Ramos (cell line): ENCODE results near the gene HPS1.

Experiments used
- in situ Hi-C: fragments of 300-500 bp; cut with MboI; formaldehyde crosslinking; loops from one replicate; pipeline ENCODE4 v1.14.3; 2022; ENCODE audit warnings: low sequenced_read_pairs; ENCODE audit not compliant: unreplicated experiment

The HPS1 gene

DNA sequence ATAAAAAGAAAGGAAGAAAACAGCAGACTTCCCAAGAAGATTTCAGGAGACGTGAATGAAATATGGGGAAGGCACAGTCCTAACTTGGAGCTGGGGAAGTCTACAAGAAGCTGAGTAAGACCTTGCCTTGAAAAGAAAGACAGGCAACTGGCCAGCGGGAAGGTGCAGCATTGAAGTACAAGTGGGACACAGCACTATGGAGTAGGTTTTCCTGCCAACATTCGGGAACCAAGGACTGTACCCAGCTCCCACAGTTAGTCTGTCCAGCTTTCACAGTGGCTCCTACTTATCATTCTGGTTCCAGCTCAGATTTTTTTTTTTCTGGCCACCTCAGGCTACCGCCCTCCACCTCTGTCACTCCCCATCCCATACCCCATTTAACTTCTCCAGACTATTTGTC, 10.0 kb downstream of the HPS1 start:
- in situ Hi-C loops = no loop called here

DNA sequence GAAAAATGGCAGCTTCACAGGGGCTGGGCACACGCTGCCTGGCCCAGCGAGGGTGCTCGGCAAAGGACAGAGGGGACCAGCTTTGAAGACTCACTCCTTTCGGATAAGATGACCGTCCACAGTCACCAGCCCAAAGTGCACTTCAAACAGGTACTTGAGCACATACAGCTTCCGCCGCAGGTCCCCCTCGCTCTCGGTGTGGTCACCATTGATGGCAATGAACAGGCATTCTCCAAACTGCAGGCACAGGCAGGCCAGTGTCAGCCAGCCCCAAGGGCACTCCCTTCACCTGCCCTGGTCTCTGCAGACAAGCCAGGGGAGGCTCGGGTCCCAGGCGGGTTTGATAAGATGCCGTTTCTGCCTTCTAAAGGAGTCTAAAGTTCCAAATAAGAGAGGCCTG, 11.6 kb downstream of the HPS1 start:
- in situ Hi-C loops = no loop called here

DNA sequence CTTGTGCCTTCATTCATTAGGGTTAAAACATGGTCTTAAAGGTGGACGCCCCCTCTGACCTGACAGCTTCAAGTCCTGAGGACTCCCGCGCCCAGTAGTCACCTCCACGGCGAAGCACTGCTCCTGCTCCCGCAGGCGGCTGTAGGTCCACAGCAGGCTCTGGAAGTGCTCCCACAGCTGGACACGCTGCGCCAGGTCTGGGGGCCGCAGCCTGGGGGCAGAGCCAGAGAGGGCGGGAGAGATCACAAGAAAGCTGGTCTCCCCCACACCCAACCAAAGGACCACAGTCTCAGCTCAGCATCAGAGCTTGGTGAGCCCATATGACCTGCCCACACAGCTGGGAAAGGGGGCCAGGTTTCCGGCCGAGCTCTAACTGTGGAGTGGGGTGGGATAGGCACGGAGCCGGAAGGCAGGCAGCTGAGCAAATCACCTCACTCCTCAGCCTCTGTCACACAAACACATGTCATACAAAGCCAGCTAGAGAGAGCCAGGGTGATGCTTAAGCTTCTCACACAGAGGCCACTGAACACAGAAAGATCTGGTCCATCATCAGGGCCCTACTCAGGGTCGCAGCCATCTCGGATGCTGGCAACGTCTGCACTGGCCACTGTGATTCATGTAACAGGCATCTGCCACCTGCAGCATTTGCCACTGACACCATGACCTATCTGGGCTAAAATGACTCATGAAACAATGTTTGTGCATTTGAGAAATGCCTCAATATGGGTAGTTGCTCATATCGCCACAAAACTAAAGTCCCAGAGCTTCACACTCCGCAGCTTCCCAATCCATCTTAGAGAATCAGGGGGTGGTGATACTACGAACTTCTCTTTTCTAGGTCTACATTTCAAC, 12.6 kb downstream of the HPS1 start:
- in situ Hi-C loops = no loop called here

DNA sequence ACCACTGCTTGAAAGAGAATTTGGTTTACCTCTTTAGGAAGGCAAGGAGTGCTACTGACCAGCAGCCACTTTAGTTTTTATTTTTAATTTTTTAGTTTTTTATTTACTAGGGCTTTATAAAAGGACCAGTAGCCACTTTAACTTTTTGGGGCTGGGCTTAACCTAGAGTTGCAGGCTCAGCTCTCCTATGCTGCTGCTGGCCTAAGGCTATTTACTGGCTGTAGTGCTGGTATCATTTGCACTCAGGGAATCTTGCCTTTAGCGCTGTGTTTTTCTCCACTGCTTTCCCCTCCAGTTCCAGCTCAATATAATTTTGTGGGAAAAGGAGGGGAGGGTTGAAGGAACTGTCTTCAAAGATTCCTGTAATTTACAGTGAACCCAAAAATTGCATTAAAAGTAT, 13.4 kb downstream of the HPS1 start:
- in situ Hi-C loops = no loop called here

DNA sequence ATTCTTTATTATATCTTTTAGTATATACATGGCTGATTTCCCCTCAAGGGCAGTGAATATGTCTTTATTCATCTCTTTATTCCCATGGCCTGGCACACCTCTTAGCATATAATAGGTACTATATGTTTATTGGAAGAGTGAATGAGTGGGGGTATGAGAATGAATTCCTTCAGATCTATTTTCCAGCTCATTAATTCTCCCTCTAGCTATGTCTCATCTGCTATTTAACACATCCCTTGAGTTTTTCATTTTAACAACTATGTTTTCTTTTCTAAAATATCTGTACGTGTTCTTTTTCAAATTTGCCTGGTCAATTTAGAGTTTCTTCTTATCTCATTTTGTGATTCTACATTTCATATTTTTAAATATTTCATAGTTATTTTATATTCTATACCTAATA, 14.4 kb downstream of the HPS1 start:
- in situ Hi-C loops = no loop called here

DNA sequence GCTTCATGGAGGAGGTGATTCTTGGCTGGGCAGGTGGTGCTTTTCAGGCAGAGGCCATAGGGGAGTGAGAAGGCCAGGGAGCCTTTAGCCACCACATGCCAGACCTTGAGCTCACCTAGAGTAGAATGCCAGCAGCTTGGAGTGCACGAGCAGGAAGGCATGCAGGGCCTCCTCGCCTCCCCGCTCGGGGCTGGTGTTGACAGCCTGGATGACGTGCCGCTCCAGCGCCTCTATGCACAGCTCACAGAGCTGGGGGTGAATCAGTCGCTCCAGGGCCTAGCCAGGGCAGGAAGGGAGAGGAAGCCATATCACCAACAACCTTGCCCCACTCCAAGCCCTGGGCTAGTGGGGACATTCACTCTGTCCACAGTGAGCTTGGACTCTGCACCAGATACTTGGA, 15.7 kb downstream of the HPS1 start:
- in situ Hi-C loops = no loop called here

DNA sequence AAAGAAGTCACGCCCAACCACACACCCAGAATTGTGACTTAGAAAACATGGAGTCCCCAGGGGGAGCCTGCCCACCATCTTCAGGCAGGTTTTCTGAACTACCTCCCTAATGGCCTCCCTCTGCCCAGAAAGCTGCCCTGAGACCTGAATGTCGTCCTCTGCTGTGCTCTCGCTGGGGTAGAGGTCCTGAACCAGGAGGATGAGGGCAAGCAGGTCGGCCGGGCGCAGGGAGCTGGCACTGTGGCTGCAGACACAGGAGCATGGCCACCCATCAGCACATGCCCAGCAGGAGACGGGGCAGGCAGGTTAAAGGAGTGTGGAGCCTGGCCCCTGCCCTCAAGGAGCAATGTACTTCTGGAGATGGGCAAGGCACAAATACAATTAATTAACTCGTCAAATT, 16.3 kb downstream of the HPS1 start:
- in situ Hi-C loops = no loop called here

DNA sequence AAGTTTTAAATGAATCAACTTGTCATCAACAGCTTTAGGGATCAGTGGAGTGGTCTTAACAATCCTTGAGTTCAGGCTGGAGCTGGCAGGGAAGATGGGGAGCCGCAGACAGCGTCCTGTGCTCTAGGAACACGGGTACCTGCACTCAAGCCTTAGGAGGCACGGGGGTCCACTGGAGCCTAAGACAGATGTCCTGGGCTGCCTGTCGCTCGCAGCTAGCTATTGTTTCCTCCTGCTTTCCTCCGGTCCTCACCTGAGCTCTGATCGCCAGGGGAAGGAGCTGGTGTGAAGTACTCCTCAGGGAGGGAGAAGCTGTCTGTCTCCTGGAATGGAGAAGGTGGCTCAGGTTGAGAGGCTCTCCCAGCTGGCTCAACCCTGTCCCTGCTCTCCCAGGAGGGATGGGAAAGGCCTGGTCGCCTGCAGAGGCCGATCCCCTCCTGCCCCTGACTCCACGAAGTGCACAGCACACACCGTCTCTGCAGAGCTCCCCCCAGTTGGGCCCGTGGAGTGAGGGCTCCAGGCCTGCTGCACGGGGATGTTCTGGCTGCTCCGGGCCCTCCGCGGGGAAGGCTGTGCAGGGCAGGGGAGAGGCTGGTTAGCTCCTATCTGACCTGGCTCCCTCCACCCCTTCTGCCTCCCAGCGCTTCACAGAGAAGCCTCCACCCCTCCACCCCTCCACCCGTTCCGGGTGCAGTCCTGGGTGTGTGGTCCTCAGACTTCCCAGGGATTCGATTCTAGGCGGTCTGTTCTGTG, 17.2 kb downstream of the HPS1 start:
- in situ Hi-C loops = no loop called here

DNA sequence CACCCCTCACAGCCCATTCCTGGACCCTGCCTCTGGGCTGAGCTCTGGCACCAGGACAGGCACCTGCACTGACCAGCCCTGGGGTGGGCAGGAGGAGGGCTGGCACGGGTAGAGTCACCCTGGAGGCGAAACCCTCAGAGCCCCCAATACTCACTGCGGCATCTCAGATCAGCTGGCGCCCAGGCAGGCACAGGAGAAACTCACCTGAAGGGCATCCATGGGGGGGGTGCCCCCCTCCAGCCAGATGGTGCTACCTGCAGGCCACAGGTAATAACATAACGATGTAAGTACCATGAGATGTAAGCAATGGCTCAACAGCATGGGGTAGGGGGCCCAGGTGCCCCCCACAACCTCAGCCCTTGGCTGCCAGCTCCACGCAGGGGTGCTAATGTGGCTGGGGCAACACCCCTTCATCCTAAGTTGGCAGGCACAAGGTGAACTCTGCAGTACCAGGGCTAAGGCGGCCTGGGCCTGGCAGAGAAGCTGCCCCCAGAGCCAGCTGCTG, 19.7 kb downstream of the HPS1 start:
- in situ Hi-C loops = no loop called here

DNA sequence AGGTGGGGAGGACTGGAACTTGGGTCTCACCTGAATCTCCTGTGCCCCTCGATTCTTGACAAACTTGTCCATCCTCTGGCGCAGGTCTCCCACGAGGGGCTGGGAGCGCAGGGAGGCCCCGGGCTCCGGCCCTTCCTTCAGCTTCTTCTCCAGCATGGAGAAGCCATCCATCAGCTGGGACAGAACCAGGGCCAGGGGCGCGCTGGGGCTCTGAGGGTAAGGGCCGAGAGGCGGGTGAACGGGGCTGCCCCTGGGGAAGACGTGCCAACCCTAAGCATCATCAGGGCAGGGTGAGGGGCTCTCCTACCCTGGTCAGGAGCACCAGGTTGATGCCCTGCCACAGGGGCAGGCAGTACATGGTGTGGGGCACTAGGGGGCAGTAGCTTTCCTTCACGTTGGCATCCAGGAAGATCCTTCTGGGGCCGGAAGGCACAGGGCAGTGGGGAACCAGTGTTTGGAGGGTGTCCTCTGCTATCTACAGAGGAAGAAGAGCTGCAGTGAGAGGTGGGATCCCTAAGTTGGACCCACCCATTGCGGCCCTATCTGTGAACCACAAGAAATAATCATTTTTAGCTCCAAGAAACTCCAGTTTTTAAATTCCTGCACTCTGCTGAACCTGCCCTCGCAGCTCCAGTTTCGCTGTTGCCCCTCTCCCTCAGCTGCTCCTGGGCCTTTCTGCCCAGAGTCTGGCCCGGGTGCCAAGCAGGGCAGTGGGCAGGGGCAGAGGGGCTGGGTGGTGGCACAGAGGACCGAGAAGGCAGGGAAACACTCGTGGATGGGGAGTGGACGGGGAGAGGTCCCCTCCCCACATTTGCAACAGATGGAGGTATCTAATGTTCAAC, 21.0 kb downstream of the HPS1 start:
- in situ Hi-C loops = no loop called here

DNA sequence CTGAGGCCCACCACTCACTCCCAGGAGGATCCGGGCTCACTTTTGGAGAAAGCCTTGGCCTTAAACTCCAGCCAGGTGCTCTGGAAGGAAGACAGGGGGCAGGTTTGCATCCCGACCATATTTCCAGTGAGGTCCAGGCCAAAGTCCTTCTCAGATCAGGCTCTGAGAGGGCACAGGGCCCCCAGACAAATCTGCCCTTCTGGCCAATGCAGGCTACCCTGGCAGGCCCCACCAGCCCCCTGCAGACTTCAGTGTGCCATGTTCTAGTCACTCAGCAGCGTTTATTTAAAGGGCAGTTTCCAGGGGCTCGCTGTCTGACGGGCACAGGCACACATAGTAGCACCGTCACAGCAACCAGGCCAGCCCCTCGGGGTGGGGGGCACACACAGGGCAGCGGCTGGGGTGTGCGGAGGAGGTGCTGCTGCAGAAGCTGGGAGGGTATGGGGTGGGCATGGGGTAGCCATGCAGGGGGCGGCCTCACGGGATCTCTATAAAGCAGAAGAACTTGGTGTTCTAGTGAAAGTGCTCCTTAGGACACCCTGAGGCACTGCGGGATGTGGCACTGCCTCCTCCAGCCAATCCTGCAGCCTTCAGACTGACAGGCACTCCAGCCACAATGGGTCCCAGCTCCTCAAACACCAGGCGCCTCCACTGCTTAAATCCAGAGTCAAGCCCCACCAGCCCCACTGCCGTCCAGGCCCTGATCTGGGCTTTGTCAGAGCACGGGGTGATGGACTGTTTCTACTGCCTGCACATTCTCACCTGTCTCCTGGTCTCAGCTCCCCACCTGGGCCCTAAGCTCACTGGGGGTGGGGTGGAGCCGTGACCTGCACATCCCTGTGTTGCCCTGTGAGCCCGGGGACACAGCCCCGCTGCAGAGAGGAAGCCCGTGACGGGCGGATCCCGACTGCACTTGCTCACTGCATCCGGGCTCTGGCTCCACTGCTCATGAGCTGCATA, 22.2 kb downstream of the HPS1 start:
- in situ Hi-C loops = no loop called here

DNA sequence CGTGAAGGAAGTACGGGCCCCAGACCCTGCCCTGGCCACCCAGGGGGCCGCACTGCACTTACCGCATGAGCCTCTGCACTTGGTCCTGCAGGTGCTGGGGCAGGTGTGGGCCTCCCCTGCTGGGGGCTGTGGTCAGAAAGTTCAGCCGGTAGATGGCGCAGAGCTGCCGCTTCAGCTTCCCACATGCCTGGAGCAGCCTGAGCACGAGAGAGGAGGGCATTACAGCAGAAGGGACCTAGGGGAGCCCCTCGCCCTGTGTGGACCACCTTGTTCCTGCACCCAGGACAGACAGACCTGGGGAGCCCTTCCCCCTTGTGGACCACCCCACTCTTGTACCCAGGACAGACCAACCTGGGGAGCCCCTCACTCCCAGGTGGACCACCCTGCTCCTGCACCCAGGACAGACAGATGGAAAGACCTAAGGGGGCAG, 23.0 kb downstream of the HPS1 start:
- in situ Hi-C loops = no loop called here

DNA sequence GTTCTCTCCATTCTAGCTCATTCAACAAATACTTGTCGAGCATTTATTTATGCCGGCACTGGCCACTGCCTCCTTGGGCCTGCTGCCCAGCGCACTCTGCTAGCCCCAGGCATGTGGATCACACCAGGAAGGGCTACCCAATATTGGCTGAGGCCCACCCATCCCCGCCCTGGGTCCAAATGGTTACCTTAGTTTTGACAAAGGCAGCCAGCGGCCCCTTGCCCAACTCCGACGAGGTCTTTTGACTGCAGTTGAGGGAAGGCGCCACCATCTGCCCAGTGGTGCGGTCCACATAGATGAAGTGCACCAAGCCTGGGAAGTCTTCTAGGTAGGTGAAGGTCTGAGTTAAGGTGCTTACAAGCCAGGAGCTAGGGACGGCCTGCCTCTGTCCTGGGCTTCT, 24.6 kb downstream of the HPS1 start:
- in situ Hi-C loops = no loop called here

DNA sequence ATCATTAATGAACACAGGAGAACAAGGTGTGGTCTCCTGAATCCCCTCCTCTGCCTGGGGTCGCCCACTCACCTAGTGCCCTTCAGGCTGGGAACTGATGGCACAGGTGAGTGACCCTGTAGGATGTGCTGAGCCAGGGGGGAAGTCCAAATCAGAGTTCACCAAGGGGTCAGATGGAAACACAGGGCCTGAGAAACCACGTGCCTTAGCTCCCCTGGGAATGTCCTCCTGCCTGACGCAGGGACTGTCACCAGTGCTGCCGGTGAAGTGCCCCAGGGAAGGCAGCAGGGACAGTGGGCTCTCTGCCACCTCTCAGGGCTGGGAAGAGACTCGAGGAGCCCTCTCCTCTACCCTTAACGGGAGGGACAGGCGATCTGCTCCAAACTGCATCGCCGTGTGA, 25.9 kb downstream of the HPS1 start:
- in situ Hi-C loops = no loop called here

DNA sequence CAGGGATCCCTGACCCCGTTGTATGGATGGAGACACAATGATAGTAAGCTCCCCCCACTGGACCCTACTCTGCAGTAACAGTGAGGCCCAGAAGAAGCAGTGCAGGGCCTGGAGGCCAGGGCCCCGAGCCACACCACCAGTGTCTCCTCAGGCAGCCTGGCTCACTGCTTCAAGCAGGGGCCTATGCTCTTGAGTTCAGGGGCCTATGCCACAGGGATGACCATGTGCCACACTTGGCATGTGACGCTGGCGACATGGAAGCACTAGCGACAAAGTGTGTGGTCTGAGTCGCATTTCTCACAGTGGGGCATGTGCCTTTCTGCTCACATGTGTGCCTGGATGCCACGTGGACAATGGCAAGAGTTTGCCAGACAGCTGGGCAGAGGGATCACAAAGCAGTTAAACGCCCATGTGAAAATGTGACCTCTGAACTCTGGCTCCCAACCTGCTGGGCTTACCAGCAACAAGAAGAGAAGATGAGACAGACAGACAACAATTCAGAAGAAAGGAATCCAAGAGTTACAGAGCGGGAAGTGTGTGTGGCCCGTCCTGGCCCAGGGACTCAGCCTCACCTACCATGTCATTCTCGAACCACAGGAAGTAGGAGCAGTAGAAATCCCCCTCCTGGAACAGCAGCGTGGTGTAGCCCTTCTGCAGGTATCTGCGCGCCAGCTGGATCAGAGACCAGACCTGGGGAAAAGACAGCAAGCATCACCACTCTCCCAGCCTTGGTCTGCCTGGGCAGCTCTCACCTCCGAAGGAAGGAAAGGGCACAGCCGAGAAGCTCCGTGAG, 27.1 kb downstream of the HPS1 start:
- in situ Hi-C loops = no loop called here

DNA sequence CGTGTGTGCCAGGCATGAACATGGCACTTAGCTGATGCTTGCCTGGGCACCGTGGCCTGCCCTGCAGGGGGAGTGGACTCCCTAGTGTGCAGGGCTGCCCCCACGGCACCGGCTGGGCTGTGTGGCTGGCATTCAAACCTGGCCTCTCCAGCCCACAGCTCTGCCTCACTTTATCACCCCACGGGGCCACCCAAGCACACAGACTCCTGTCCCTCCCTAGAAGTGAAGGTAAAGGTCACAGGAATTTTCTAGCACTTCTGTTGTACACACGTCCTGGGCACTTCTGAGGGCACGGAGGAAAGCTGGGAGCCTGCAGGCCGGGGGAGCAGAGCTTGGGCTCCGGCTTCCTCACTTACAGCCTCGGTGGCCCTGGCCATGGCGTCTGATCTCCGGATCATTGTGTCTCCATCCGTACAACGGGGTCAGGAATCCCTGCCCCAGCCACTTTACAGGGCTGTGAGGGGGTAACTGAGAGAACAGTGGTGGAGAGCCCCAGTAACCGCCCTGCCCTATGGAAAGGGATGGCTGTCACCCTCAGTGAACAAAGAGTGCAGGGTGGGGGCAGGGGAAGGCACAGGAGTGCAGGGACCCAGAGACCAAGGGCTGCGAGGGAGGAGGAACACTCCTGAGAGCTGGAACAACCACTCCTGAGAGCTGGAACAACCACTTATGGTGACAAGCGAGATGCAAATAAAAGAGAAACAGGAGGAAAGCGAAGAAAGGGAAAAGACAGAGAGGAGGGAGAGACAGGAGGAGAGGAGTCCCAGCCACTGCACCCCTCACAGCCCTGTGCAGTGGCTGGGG, 27.9 kb downstream of the HPS1 start:
- in situ Hi-C loops = no loop called here

DNA sequence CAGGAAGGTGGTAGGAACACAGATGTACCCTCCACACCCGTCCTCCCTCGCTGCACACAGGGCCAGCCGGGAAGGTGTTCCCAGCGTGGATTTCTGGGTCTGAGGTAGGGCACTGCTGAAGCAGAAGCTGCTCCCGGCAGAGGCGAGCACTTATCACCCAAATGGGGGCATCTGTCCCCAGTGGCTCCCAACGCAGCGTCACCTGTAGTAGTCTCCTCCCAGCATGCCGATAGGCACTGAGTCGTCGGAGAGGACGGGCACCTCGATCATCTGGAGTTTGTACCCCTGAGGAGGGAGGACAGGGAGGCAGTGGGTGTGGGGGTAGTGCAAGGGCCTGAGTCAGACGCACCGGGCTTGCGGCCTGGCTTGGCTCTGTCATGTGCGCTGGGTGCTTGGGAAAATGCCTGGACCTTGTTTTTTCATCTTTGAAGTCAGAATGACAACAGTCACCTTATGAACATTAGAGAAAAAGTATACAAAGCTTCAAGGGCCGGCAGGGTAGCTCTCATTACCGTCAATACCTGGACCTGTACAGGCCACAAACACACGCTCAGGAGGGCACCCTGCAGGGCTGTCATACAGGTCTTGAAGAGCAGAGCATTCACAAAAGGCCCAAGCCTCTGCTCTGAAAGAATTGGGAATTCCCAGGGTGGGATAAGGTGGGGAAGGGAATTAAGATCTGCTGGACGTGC, 28.6 kb downstream of the HPS1 start:
- in situ Hi-C loops = no loop called here
